Measurements from ENCODE around the gene EMC9. TPM values are rescaled to one million over a fixed set of nuclear protein-coding genes. Genes with fewer than 3 reads are reported as not detected.

Gene EMC9
- total and polyA plus RNA-seq, 2 of the 8 experiments (the other 6 are each of a cell fraction or from before 2014, with no cell fraction given): 38.4 to 47.2 TPM

DNA sequence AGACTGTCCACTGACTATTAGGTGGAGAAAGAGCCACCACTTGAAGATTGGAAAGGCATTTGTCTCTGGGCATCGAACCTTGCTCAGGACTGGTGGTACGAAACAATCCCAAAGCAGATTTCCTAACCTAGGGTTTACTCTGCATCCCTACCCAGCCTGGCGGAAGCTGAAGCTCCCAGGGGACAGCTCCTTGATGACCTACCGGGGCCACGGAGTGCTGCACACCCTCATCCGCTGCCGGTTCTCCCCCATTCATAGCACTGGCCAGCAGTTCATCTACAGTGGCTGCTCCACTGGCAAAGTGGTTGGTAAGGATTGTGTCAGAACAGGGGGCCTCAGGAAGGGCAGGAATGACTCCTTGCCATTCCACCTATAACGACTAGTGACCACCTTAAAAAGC, 20.2 kb downstream of the EMC9 start:
- Histone ChIP-seq H3K23me2 (ENCODE audit: low read depth, low read length) (no peaks in the 10 kb centered on the region), H2BK120ac (replicated peaks; ENCODE audit: low read depth, low read length) (no peak overlapping the region), H2AFZ (ENCODE audit: low read length) (no peak overlapping the region), H3K79me2 (ENCODE audit: control insufficient read depth in 1 of 2, insufficient read depth in 2 of 2, low read length in 2 of 2) (peaks cover 0 to 3% of the 10 kb centered on the region in 2 experiments; a peak in 2 of 4 replicates), H3K18ac (ENCODE audit: extremely low read depth, low read length) (no peak overlapping the region), H3K9ac (replicated peaks in 1 of 4; ENCODE audit: extremely low read depth in 1 of 4, low read depth in 3 of 4, low read length in 3 of 4) (no peak overlapping the region), H3K4me3 (ENCODE audit: extremely low read depth in 1 of 4, insufficient read depth in 2 of 4, low read depth in 3 of 4, low read length in 4 of 4) (no peak overlapping the region), H3K9me3 (ENCODE audit: insufficient read depth in 2 of 2, low read depth in 1 of 2, low read length in 1 of 2) (no peaks in the 10 kb centered on the region), H2BK12ac (ENCODE audit: low read depth, low read length) (no peak overlapping the region), H3K14ac (ENCODE audit: insufficient read length) (no peak overlapping the region), H3K4me1 (replicated peaks in 1 of 4; ENCODE audit: control insufficient read depth in 3 of 4, insufficient read depth in 4 of 4, low read length in 3 of 4) (peaks cover 0 to 2% (median 0%) of the 10 kb centered on the region in 4 experiments; a peak in 1 of 7 replicates), H3K4me2 (ENCODE audit: insufficient read depth in 1 of 2, low read depth in 2 of 2, low read length in 2 of 2) (no peak overlapping the region), H4K20me1 (replicated peaks in 1 of 2; ENCODE audit: control insufficient read depth in 1 of 2, insufficient read depth in 2 of 2, low read length in 2 of 2) (peaks cover 0 to 3% of the 10 kb centered on the region in 2 experiments), H3K23ac (ENCODE audit: insufficient read length) (no peak overlapping the region), H2AK5ac (ENCODE audit: low read depth, low read length) (no peak overlapping the region), H3K79me1 (ENCODE audit: low read depth, low read length) (peaks cover 2% of the 10 kb centered on the region; the same call in 1 of the 2 replicates), H3K56ac (replicated peaks; ENCODE audit: insufficient read length, low read depth, low read length) (no peak overlapping the region), H2BK5ac (ENCODE audit: low read depth, low read length) (no peak overlapping the region), H4K91ac (replicated peaks; ENCODE audit: insufficient read length, low read length) (no peak overlapping the region), H3K27ac (ENCODE audit: low read depth, low read length) (no peak overlapping the region), H4K5ac (ENCODE audit: insufficient read length, low read depth, low read length) (no peak overlapping the region), H2BK20ac (ENCODE audit: low read length) (no peak overlapping the region), H4K8ac (ENCODE audit: extremely low read depth, insufficient read depth, low read length) (no peak overlapping the region), H2BK15ac (ENCODE audit: low read length) (no peak overlapping the region), H3K27me3 (replicated peaks in 1 of 4; ENCODE audit: control insufficient read depth in 3 of 4, extremely low read depth in 1 of 4, insufficient read depth in 3 of 4, low read length in 3 of 4) (no peaks in the 10 kb centered on the region), H3K4ac (replicated peaks; ENCODE audit: insufficient read length, low read depth, low read length) (no peak overlapping the region), H3K36me3 (ENCODE audit: control insufficient read depth in 2 of 4, insufficient read depth in 4 of 4, low read length in 3 of 4) (peaks cover 14 to 43% (median 34%) of the 10 kb centered on the region in 4 experiments)
- TF ChIP-seq, protein P1, sequence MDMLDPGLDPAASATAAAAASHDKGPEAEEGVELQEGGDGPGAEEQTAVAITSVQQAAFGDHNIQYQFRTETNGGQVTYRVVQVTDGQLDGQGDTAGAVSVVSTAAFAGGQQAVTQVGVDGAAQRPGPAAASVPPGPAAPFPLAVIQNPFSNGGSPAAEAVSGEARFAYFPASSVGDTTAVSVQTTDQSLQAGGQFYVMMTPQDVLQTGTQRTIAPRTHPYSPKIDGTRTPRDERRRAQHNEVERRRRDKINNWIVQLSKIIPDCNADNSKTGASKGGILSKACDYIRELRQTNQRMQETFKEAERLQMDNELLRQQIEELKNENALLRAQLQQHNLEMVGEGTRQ (IDR thresholded peaks at IDR 0.05; ENCODE audit: low read length): no peak
- TF ChIP-seq RBBP5 (IDR thresholded peaks at IDR 0.05; ENCODE audit: borderline replicate concordance, low read depth, low read length) (no peak), CEBPB (IDR thresholded peaks at IDR 0.05; ENCODE audit: low read depth, low read length) (no peak), JUND (IDR thresholded peaks at IDR 0.05; ENCODE audit: low read length) (no peak), NANOG (IDR thresholded peaks at IDR 0.05; ENCODE audit: insufficient read depth, low read depth, low read length, poor library complexity, severe bottlenecking) (no peak), JUN (IDR thresholded peaks at IDR 0.05; ENCODE audit: low read depth, low read length) (no peak), KDM4A (IDR thresholded peaks at IDR 0.05; ENCODE audit: low read depth, low read length, severe bottlenecking) (no peak), TAF7 (optimal IDR thresholded peaks at IDR 0.05; ENCODE audit: borderline replicate concordance, low read depth, low read length) (no peak), SP2 (IDR thresholded peaks at IDR 0.05; ENCODE audit: low read length) (no peak)
- no peak for FAIRE-seq
- ChIA-PET POLR2A (ENCODE audit: partially characterized antibody) (interaction anchor here (0.6 to 2.3 kb wide), 5 partner anchors 13 to 1122 kb away, joined by 3 to 8 read pairs (median 3); partner anchors contain the start of gene PSME1), CTCF (ENCODE audit: partially characterized antibody) (interaction anchor here (1.1 to 1.2 kb wide), 2 partner anchors 39 to 1222 kb away, joined by 3 to 4 read pairs; no protein-coding TSS in a partner anchor)
- WGBS, 2 experiments (ENCODE audit: extremely low coverage in 1 of 2, insufficient coverage in 1 of 2, insufficient read length in 1 of 2, insufficient replicate concordance in 2 of 2, low coverage in 1 of 2, low lambda C conversion rate in 2 of 2, missing lambda C conversion rate in 1 of 2): 94% methylated on average over 8 of the region's 8 CpGs; no CpG with 5 or more reads in 1 of the 2 experiments
- DNase-seq (ENCODE audit: low read depth in 1 of 2, low spot score in 2 of 2): no peak

Data from H1 (cell line).